Measurements from ENCODE around the gene TJAP1.
"Not testable (repeated sequence)": the region's sequence is repeated elsewhere in the genome, so short reads cannot be mapped to it uniquely, and the experiment has no call there.

TJAP1 gene

DNA sequence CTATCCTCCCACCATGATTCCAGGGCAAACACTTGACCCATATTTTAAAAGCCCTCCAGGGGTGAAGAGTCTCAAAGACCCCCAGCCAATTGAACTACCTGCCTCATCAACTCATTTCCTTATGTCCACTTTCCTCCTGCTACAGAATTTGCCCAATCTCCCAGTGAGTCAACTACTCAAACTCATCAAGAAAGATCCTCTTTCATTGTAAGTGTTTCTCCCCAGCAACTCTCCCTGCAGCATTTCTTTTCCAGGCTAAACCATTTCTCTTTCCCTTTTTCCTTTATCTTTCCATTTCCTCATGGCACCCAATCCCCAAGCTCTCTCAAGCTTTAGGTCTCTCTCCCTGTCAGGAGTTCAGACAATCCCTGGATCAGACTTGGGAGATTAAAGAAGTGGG, 23.5 kb upstream of the TJAP1 start:
- no peak for DNase-seq

GRCh38 chr6:43454290-43454695, 23.1 kb upstream of the TJAP1 start:
- DNase-seq, result peak; percentile 76

DNA sequence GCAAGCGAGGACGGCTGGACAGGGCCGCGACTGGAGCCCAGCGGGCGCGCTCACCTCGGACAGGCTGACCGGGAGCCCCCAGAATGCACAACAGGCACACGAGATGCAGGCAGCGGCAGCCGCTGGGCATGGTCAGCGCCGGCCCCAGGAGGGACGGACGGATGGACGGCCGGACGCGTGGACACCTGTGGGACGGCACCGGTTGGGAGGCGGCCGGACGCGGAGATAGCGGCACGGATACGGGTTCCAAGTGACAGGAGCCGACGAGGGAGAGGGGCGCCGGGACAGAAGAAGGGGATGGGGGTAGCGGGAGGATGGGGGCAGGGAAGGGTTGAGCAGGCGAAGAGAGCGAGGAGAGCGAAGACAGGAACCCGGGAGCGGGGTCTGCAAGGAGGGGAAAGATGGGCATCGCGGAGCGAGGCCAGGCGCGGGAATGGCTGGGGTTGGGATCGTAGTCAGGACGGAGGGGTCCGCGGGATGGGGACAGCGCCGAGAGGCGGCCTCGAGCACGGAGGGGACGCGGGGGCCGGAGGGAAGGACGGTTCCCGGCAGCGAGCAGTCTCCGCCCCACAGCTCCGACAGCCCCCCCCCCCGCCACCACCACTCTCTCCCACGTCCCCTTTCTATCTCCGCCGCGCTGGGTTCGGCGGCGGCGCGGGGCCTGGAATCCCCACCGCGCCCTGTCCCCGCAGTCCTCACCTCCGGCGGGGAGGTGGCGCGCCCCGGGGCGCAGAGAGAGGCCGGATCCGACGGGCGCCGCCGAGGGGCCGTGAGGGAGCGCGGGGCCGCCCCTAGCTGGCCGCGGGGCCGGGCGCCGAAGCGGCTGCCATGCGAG, 22.5 kb upstream of the TJAP1 start:
- DNase-seq, result peak; percentile 63

DNA sequence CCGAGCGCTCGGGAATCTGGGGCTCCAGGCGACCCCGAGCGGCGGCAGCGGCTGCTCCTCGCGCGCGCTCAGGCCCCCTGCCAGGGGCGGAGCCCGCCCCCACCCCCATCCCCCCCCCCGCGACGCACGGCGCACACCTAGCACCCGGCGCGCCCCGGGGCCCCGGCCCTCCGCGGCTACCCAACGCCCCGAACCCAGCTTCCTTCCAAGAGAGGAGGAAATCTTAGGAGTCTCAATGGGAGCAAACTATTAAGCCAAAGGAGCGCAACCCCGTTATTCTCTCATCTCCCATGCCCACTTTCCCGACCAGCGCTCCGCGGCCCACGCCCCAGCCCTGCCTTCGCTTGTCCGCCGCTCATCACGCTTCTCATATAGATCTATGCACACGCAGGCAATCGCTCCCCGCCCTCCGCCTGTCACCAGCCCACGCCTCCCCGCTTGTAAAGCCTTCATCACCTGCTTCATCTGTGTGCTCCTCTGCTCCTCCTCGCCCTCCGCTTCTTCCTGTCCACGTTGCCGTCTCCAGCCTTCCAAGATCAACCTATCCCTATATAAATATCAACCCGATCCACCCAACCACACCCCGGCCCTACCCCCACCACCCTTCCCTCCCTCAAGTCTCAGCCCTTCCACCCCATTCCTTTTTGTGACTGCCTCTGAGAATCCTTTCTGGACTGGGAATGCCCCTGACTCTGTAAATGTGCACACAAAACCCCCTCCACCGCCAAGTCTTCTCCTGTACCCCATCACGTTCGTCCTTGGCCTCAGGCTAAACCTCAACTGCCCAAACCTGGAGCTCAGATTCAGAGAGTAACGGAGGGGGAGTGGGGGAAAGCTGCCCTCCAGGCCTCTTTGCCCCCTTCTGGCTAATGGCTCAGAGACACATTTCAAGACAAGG, 21.6 kb upstream of the TJAP1 start, which contains the start of gene DLK2:
Gene DLK2 (minus strand): TSS at position 18 of the 898 bp plus-strand sequence. CDS start 723 bp downstream, outside the sequence.
- DNase-seq, result peak; percentile 60

DNA sequence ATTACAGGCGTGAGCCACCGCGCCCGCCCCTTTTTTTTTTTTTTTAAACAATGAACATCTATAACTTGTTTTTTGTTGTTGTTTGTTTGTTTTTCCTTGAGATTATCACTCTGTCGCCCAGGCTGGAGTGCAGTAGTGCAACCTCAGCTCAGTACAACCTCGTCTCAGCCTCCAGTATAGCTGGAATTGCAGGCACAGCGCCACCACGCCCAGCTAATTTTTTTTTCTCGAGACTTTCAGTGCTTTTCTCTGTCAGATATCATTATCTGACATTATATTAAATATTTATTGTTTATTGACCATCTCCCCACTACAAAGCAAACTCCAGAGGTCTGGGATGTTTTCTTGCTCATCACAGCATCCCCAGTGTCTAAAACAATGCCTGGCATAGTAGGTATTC, 19.7 kb upstream of the TJAP1 start:
- no peak for DNase-seq

DNA sequence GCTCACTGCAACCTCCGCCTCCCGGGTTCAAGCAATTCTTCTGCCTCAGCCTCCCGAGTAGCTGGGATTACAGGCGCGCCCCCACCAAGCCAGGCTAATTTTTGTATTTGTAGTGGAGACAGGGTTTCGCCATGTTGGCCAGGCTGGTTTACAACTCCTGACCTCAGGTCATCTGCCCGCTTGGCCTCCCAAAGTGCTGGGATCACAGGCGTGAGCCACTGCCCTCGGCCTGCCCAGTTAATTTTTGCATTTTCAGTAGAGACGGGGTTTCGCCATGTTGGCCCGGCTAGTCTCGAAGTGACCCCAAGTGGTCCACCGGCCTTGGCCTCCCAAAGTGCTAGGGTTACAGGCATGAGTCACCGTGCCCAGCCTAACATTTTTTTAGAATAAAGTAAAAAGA, 19.2 kb upstream of the TJAP1 start:
- not testable (repeated sequence) for DNase-seq

DNA sequence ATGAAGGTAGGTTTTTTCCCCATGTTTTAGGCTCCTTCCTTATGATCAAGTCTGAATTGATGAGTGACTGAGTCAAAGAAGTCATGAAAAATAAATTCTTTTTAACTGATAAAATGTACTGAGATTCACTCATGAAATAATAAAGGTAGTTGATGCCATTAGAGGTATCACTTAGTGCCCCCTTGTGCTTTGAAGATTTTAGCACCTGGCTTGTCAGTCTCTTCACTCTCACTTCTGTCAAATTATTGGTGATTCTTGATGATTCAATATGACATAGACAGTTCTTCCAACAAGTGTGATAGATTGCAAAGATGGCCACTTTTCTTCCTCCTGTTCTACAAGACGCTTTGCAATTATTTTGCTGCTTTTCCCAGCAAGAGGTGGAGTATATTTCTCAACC, 17.8 kb upstream of the TJAP1 start:
- DNase-seq, result no peak

DNA sequence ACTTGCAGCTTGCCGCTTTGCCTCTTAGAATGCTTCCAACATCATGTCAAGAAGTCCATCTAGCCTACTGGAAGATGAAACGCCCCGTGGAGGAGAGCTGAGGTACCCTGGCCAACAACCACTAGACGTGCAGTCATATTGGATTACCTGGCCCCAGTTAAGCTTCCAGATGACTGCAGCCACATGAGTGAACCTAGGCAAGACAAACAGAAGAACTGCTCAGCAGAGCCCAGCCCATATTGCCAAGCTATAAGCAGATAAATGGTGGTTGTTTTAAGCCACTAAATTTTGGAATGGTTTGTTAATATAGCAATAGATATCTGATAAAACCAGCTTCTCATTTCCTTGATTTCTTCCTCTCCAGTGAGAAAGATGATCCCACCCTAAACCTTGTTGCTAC, 17.3 kb upstream of the TJAP1 start:
- DNase-seq, result no peak

- no peak for DNase-seq
Measured at GRCh38 chr6:43461936-43462335, 15.4 kb upstream of the TJAP1 start.

GRCh38 chr6:43464337-43464736, 13.0 kb upstream of the TJAP1 start:
- DNase-seq, result no peak

GRCh38 chr6:43465948-43466347, 11.4 kb upstream of the TJAP1 start:
- no peak for DNase-seq

DNA sequence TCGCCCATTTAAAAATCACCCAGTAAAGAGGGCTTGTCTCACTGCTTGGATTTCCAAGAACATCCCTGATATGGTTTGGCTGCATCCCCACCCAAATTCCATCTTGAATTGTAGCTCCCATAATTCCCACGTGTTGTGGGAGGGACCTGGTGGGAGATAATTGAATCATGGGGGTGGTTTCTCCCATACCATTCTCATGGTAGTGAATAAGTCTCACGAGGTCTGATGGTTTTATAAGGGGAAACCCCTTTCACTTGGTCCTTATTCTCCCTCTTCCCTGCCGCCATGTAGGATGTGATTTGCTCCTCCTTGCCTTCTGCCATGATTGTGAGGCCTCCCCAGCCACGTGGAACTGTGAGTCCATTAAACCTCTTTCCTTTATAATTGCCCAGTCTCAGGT, 10.1 kb upstream of the TJAP1 start:
- DNase-seq, result not testable (repeated sequence)

- no peak for DNase-seq
Measured at GRCh38 chr6:43467752-43468151, 9.6 kb upstream of the TJAP1 start.

DNA sequence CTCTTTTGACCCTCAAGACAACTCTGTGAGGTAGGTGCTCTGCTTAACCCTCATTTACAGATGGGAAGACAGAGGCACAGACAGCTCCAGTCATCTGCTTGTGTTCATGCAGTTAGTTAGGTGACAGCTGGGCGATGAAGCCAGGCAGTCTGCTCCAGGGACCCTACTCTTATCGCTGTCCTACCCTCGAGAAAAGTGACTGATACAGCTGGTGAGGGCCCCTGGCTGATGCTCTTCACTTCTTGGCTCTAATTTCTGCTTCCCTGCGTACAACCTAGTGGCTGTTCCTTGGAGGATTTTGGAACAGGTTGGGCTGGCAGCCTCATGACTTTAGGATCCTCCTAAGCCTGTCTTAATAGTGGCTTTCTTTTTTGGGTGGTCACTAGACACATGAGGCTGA, 9.1 kb upstream of the TJAP1 start:
- DNase-seq, result no peak

DNA sequence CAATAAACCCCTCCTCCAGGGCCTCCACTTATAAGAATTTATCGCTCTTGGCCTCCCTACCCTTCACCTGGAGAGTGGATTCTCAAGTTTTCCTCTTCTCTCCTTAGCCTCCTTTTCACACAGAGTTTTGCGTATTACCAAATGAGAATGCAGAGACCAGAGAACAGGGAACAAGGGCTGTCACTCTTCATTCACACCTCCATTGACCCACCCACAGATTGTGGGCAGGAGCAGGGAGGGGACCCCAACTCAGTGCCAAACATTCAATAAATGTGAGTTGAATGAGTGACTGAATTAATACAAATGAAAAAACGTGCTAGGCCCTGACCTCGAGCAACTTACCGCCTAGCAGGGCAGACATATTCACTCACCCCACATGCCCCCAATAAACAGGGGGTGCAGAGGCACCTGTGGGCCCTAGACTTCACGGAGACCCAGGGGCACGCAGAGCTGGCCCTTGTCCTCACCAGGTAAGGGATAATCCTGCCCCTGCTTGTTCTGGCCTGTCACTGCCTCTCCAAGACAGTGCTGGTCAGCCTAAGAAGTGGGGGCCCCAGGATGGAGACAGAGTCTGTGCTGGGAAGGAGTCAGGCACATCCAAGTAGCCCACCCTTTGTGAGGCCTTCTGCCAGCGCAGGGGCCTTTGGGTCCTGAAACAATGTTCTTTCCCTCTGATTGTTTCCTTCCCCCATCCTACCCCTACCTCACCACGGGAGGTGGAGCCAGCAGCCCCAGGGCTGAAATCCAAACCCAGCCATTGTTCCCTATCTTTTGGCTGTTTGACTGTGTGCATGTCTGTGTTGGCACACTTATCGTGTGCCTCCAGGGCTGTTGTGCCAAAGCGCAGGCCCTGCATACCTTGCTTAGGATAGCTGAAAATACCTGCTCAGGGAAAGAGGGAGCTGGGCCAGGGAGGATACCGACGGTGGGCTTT, 8.4 kb upstream of the TJAP1 start:
- DNase-seq, result no peak

- DNase-seq, result no peak
Measured at GRCh38 chr6:43469947-43470346, 7.4 kb upstream of the TJAP1 start.

DNA sequence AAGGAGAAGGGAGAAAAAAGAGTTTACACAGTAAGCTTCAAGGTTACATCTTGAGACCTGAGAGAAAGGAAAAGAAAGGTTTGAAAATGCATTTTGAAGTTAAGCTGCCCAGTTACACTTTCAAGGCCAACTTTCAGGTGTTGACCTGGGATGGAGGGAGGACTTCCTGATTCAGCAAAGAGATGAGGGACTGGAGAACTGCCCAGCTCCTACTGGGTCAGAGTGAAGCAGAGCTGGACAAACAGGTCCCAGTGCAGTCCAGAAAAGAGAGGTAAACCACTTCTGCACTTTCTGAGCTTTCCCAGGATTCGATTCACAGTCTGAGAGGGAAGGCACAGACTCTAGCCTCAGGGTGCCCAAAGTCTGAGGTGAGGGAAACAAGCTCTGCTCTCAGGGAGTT, 6.0 kb upstream of the TJAP1 start:
- no peak for DNase-seq

DNA sequence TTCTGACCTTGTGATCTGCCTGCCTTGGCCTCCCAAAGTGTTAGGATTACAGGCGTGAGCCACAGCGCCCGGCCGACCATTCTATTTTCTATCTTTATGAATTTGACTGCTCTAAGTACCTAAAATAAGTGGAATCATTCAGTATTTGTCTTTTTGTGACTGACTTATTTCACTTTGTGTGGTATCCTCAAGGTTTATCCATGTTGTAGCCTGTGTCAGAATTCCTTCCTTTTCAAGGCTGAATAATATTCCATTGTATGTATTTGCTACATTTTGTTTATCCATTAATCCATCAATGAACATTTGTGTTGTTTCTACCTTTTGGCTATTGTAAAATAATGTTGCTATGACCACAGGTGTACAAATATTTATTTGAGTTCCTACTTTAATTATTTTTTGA, 4.9 kb upstream of the TJAP1 start:
- DNase-seq, result no peak

GRCh38 chr6:43475516-43475915, 1.9 kb upstream of the TJAP1 start:
- DNase-seq, result no peak

DNA sequence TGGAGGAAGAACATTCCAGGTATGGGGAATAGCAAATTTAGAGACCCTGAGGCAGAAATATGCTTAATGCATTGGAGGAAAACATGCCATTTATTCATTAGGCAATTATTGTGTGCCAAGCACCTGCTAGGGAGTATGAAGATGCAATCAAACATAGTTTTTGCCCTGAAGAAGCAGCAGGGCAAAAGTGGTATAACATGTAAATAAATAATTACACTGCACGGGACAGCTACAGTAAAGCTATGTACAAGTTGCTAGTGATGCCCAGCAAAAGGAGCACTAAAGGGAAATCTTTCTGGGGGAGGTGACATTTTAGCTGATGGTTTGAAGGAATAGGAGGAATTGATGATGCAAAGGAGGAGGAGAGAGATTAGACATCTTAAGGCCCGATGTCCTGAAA, 624 bp upstream of the TJAP1 start:
- DNase-seq, result no peak

DNA sequence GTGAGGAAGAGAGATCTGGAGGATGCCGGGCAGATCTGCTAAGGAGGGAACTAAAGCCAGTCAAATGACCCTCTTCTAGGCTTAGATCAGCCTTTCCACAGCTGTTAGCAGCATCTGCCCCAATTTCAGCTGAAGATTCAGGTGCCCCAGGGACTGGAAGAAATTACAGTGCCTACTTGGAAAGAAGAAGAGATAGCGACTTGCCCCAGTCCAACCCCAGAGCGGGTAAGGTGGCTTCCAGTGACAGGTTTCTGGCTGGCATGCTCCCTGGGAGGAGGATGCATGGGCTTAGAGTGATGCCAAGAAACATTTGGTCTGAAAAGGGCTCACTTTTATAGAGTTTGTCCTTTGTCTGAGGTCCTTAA, 620 bp downstream of the TJAP1 start:
- DNase-seq, result no peak

DNA sequence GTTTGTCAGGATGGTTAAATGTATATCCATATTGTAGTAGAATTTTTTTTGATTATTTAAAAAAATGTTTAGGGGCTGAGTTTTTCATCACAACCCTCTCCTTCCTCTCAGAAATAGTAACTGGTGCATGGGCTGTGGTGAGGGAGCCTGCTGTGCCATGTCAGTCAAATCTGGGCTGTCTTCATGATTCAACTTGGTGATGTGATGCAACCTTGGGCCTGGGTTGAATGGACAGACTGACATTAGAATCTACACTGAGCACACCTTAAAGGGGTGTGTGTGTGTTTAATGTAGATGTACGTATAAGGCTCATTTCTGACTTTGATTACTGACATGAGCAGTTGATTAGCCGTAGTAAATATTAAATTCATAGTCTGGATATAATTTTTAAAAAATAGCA, 3.7 kb downstream of the TJAP1 start:
- DNase-seq, result no peak
